ENCODE measurements around the gene CNGA3.

Gene CNGA3

GRCh38 chr2:98357849-98358248 is 11.6 kb downstream of the CNGA3 start:
- Histone ChIP-seq H3K27ac (no peak overlapping the region), H3K9me3 (ENCODE audit: severe bottlenecking) (peaks cover 3% of the 10 kb centered on the region), H3K27me3 (ENCODE audit: insufficient read depth, low read depth, severe bottlenecking) (no peaks in the 10 kb centered on the region), H3K36me3 (peaks cover 2% of the 10 kb centered on the region; the same call in 1 of the 2 replicates), H3K4me3 (ENCODE audit: low read depth, low read length) (no peak overlapping the region)
- TF ChIP-seq CTCF (IDR thresholded peaks at IDR 0.05; ENCODE audit: low read depth, low read length) = no peak
- no peak for DNase-seq

GRCh38 chr2:98359986-98360385 is 13.7 kb downstream of the CNGA3 start:
- Histone ChIP-seq H3K27ac (no peak overlapping the region), H3K27me3 (ENCODE audit: insufficient read depth, low read depth, severe bottlenecking) (no peaks in the 10 kb centered on the region), H3K36me3 (no peaks in the 10 kb centered on the region), H3K9me3 (ENCODE audit: severe bottlenecking) (no peaks in the 10 kb centered on the region), H3K4me3 (ENCODE audit: low read depth, low read length) (no peak overlapping the region)
- TF ChIP-seq CTCF (IDR thresholded peaks at IDR 0.05; ENCODE audit: low read depth, low read length) = no peak
- DNase-seq = no peak

GRCh38 chr2:98367721-98368120 is 21.5 kb downstream of the CNGA3 start:
- no peak for TF ChIP-seq CTCF (IDR thresholded peaks at IDR 0.05; ENCODE audit: low read depth, low read length)
- no peak for DNase-seq

GRCh38 chr2:98369710-98370239 is 23.5 kb downstream of the CNGA3 start:
- no peak overlapping the region for H3K4me3 ChIP-seq (ENCODE audit: low read depth, low read length)
- TF ChIP-seq CTCF (IDR thresholded peaks at IDR 0.05; ENCODE audit: low read depth, low read length) = no peak
- H3K36me3 ChIP-seq = peaks cover 7% of the 10 kb centered on the region
- H3K27me3 ChIP-seq (ENCODE audit: insufficient read depth, low read depth, severe bottlenecking) = no peaks in the 10 kb centered on the region
- H3K27ac ChIP-seq = no peak overlapping the region
- no peak for DNase-seq
- H3K9me3 ChIP-seq (ENCODE audit: severe bottlenecking) = no peaks in the 10 kb centered on the region

More at GRCh38 chr2:98367721-98368120, 21.5 kb downstream of the CNGA3 start:
- Histone ChIP-seq H3K27me3 (ENCODE audit: insufficient read depth, low read depth, severe bottlenecking) (no peaks in the 10 kb centered on the region), H3K36me3 (peaks cover 7% of the 10 kb centered on the region), H3K4me3 (ENCODE audit: low read depth, low read length) (no peak overlapping the region), H3K9me3 (ENCODE audit: severe bottlenecking) (no peaks in the 10 kb centered on the region), H3K27ac (no peak overlapping the region)

GRCh38 chr2:98372121-98372520 is 25.9 kb downstream of the CNGA3 start:
- Histone ChIP-seq H3K36me3 (peaks cover 7% of the 10 kb centered on the region), H3K9me3 (ENCODE audit: severe bottlenecking) (no peaks in the 10 kb centered on the region), H3K27me3 (ENCODE audit: insufficient read depth, low read depth, severe bottlenecking) (no peaks in the 10 kb centered on the region), H3K4me3 (ENCODE audit: low read depth, low read length) (no peak overlapping the region), H3K27ac (no peak overlapping the region)
- DNase-seq = no peak
- TF ChIP-seq CTCF (IDR thresholded peaks at IDR 0.05; ENCODE audit: low read depth, low read length) = no peak

- TF ChIP-seq CTCF (IDR thresholded peaks at IDR 0.05; ENCODE audit: low read depth, low read length) = no peak
- H3K36me3 ChIP-seq = peaks cover 7% of the 10 kb centered on the region
- no peak overlapping the region for H3K27ac ChIP-seq
- no peaks in the 10 kb centered on the region for H3K9me3 ChIP-seq (ENCODE audit: severe bottlenecking)
- DNase-seq = no peak
- no peak overlapping the region for H3K4me3 ChIP-seq (ENCODE audit: low read depth, low read length)
- no peaks in the 10 kb centered on the region for H3K27me3 ChIP-seq (ENCODE audit: insufficient read depth, low read depth, severe bottlenecking)
Observed at GRCh38 chr2:98372579-98372978, 26.3 kb downstream of the CNGA3 start.

Measured in WERI-Rb-1 (cell line).